ENCODE results near the gene SAG. TPM values are rescaled to one million over a fixed set of nuclear protein-coding genes. Genes with fewer than 3 reads are reported as not detected.

Gene SAG
- total and polyA plus RNA-seq, 4 donors, result not detected

DNA sequence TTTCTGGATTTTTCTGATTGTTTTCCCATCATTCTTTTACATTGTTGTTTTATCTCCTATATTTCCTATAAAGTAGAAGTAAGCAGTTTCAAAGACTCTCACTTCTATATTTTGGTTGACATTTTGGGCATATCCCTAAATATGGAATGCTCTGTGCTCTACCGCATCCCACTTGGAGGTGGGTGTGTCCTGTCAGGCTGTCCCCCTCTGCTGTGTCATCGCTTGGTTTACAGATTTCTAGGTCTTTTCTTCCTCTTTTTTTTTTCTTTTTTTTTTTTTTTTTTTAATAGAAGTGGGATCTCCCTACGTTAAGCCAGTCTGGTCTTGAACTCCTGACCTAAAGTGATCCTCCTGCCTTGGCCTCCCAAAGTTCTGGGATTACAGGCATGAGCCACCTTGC is 60.0 kb downstream of the SAG start:
- H3K4me1 ChIP-seq (ENCODE audit: control insufficient read depth in 4 of 4, insufficient read depth in 4 of 4, low read length in 3 of 4), result no peaks in the 10 kb centered on the region

DNA sequence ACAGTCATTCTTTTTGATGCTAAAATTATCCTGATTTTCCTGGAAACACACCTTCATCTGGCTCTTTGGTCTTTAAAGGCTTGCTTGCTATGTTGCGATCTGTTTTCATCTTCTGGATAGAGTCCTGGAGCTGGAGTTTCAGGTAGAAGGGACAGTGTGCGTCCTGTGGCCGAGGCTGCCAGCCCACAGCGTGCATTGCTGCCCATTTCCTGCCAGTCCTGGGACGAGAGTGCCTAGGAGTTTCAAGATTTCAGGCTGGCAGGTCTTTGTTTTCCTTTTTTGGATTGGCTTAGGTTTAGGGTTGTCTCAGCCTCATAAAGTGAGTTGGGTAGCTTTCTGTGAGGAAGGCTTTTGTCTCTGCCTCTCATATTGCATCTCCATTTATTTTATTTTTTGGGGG is 61.1 kb downstream of the SAG start:
- H3K9ac ChIP-seq (ENCODE audit: low read depth in 1 of 2, low read length in 2 of 2), result no peak overlapping the region
- H3K27me3 ChIP-seq (ENCODE audit: control insufficient read depth in 4 of 4, insufficient read depth in 4 of 4, low read length in 3 of 4), result no peaks in the 10 kb centered on the region
- H3K9me3 ChIP-seq (ENCODE audit: control insufficient read depth in 4 of 4, low read length in 3 of 4), result peaks cover 0 to 2% (median 0%) of the 10 kb centered on the region in 4 donors
- H3K4me3 ChIP-seq (ENCODE audit: low read depth in 1 of 3, low read length in 3 of 3), result no peak overlapping the region
- no peak overlapping the region for H3K27ac ChIP-seq (ENCODE audit: low read depth in 1 of 2, low read length in 2 of 2)
- no peak for DNase-seq (ENCODE audit: low spot score)
- H3K4me1 ChIP-seq (ENCODE audit: control insufficient read depth in 4 of 4, insufficient read depth in 4 of 4, low read length in 3 of 4), result no peaks in the 10 kb centered on the region
- 90% methylated on average over 5 of the region's 5 CpGs for WGBS
- TF ChIP-seq SP1 (IDR thresholded peaks at IDR 0.05) (no peak), CTCF (IDR thresholded peaks at IDR 0.05; ENCODE audit: low read depth, low read length, missing input control) (no peak), NR2F2 (IDR thresholded peaks at IDR 0.05) (no peak), FOXA2 (IDR thresholded peaks at IDR 0.05) (no peak), GABPA (IDR thresholded peaks at IDR 0.05 in 1 of 2, conservative IDR thresholded peaks at IDR 0.05 in 1 of 2) (no peak), HNF4A (conservative IDR thresholded peaks at IDR 0.05) (no peak), MAX (IDR thresholded peaks at IDR 0.05) (no peak), RXRA (IDR thresholded peaks at IDR 0.05) (no peak), FOXA1 (IDR thresholded peaks at IDR 0.05) (no peak)
- TF ChIP-seq, protein P1, sequence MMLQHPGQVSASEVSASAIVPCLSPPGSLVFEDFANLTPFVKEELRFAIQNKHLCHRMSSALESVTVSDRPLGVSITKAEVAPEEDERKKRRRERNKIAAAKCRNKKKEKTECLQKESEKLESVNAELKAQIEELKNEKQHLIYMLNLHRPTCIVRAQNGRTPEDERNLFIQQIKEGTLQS (IDR thresholded peaks at IDR 0.05), result no peak
- H3K36me3 ChIP-seq (ENCODE audit: control insufficient read depth in 4 of 4, insufficient read depth in 3 of 4, low read depth in 1 of 4, low read length in 3 of 4), result peaks cover 0 to 1% (median under 1%) of the 10 kb centered on the region in 4 donors

More for the DNA sequence above, 60.0 kb downstream of the SAG start:
- TF ChIP-seq YY1 (IDR thresholded peaks at IDR 0.05) (no peak), SP1 (IDR thresholded peaks at IDR 0.05) (no peak), JUND (IDR thresholded peaks at IDR 0.05) (no peak), REST (IDR thresholded peaks at IDR 0.05) (no peak), FOXA1 (IDR thresholded peaks at IDR 0.05) (no peak), HNF4G (IDR thresholded peaks at IDR 0.05) (no peak)
- TF ChIP-seq, protein P1 (IDR thresholded peaks at IDR 0.05), result no peak
- Histone ChIP-seq H3K27ac (ENCODE audit: low read depth in 1 of 2, low read length in 2 of 2) (no peak overlapping the region), H3K4me3 (ENCODE audit: low read depth in 1 of 3, low read length in 3 of 3) (no peak overlapping the region), H3K36me3 (ENCODE audit: control insufficient read depth in 4 of 4, insufficient read depth in 3 of 4, low read depth in 1 of 4, low read length in 3 of 4) (peaks cover 0 to 6% (median under 1%) of the 10 kb centered on the region in 4 donors), H3K9ac (ENCODE audit: low read depth in 1 of 2, low read length in 2 of 2) (no peak overlapping the region), H3K9me3 (ENCODE audit: control insufficient read depth in 4 of 4, low read length in 3 of 4) (peaks cover 0 to 3% (median 0%) of the 10 kb centered on the region in 4 donors), H3K27me3 (ENCODE audit: control insufficient read depth in 4 of 4, insufficient read depth in 4 of 4, low read length in 3 of 4) (no peaks in the 10 kb centered on the region)
- WGBS, result 89% methylated on average over 3 of the region's 3 CpGs
- DNase-seq (ENCODE audit: low spot score), result no peak

Data from liver (tissue), 9 donors.